Calu3 (cell line): ENCODE data around the gene ITGA2. TPM values are rescaled to one million over a fixed set of nuclear protein-coding genes. Genes with fewer than 3 reads are reported as not detected.

Experiments
- BruUV-seq: library from RNA; stranded (reverse); fragments of 400-500 nt; replicated peaks from 2 replicates; lab custom pipeline; 2021; lab: Mats Ljungman, UMichigan
- CTCF ChIA-PET: fragments of 300-600 bp; sonication (Branson Sonifier 250); formaldehyde crosslinking; loops from one replicate; lab custom pipeline; 2022; ENCODE audit warnings: antibody characterized with exemption; lab: Charles Lee
- DNase-seq: peaks from one replicate; pipeline ENCODE4 v3.0.0; 2022
- H3K27ac Mint-ChIP-seq: one replicate; pipeline ENCODE4 v1.8.0; 2022; ENCODE audit warnings: mixed read lengths; ENCODE audit not compliant: unreplicated experiment
- H3K27me3 Mint-ChIP-seq: one replicate; pipeline ENCODE4 v1.8.0; 2022; ENCODE audit warnings: mixed read lengths; ENCODE audit not compliant: unreplicated experiment
- H3K36me3 Mint-ChIP-seq: one replicate; pipeline ENCODE4 v1.8.0; 2022; ENCODE audit warnings: mild to moderate bottlenecking, moderate library complexity, mixed read lengths; ENCODE audit not compliant: insufficient read depth, unreplicated experiment
- H3K4me1 Mint-ChIP-seq: one replicate; pipeline ENCODE4 v1.8.0; 2022; ENCODE audit warnings: mild to moderate bottlenecking, low read depth, mixed read lengths; ENCODE audit not compliant: unreplicated experiment
- H3K4me3 Mint-ChIP-seq: one replicate; pipeline ENCODE4 v1.8.0; 2022; ENCODE audit warnings: mild to moderate bottlenecking, low read depth, moderate library complexity, mixed read lengths; ENCODE audit not compliant: unreplicated experiment
- H3K9me3 Mint-ChIP-seq: one replicate; pipeline ENCODE4 v1.8.0; 2022; ENCODE audit warnings: low read depth, mixed read lengths; ENCODE audit not compliant: unreplicated experiment
- CTCF ChIP-seq: fragments of 200-600 bp; IDR thresholded peaks from one replicate; pipeline ENCODE4 v1.8.0; 2022; ENCODE audit warnings: antibody characterized with exemption; ENCODE audit not compliant: unreplicated experiment
- intact Hi-C: fragments of 100-400 bp; cut with micrococcal nuclease; formaldehyde crosslinking; loops from one replicate; pipeline ENCODE4 v1.10.0; 2022; ENCODE audit not compliant: unreplicated experiment
- total RNA-seq: library from RNA; stranded (reverse); gene quantifications from 2 replicates; pipeline ENCODE4 v1.2.3, GENCODE V29; 2022

Gene ITGA2
- total RNA-seq, 1 experiment from 2014 or later, result 91.9 TPM

GRCh38 chr5:52983731-52984636 is 5.2 kb upstream of the ITGA2 start:
- Mint-ChIP-seq H3K4me1 (peaks cover 54% of the 10 kb centered on the region), H3K4me3 (no peak overlapping the region), H3K9me3 (peaks cover 3% of the 10 kb centered on the region), H3K27me3 (no peaks in the 10 kb centered on the region), H3K27ac (peak overlapping the region; percentile 97), H3K36me3 (peaks cover 26% of the 10 kb centered on the region)
- no peak for DNase-seq
- no TSS peak for BruUV-seq
- intact Hi-C loops, result no loop called here
- CTCF ChIA-PET, result no interaction called here
- TF ChIP-seq CTCF, result no peak

GRCh38 chr5:52985306-52985705 is 3.8 kb upstream of the ITGA2 start:
- no peak overlapping the region for H3K4me3 Mint-ChIP-seq
- no peaks in the 10 kb centered on the region for H3K27me3 Mint-ChIP-seq
- H3K9me3 Mint-ChIP-seq, result peaks cover 3% of the 10 kb centered on the region
- no TSS peak for BruUV-seq
- H3K4me1 Mint-ChIP-seq, result peaks cover 54% of the 10 kb centered on the region
- peaks cover 39% of the 10 kb centered on the region for H3K36me3 Mint-ChIP-seq
- TF ChIP-seq CTCF, result no peak
- CTCF ChIA-PET, result interaction anchor here (0.7 to 0.8 kb wide), 3 partner anchors 28 to 184 kb away, joined by 3 to 7 read pairs (median 7); no protein-coding TSS in a partner anchor
- peak; percentile 15 for DNase-seq
- H3K27ac Mint-ChIP-seq, result peak overlapping the region; percentile 97
- intact Hi-C loops, result loop anchor here (5.0 kb wide), 1 partner anchor 52 kb away; no protein-coding TSS in a partner anchor

- no TSS peak for BruUV-seq
- no peak for TF ChIP-seq CTCF
- H3K36me3 Mint-ChIP-seq, result peaks cover 60% of the 10 kb centered on the region
- no peaks in the 10 kb centered on the region for H3K27me3 Mint-ChIP-seq
- H3K9me3 Mint-ChIP-seq, result peaks cover 3% of the 10 kb centered on the region
- H3K4me3 Mint-ChIP-seq, result peak overlapping the region; percentile 77
- peak overlapping the region; percentile 97 for H3K27ac Mint-ChIP-seq
- H3K4me1 Mint-ChIP-seq, result peaks cover 64% of the 10 kb centered on the region
- CTCF ChIA-PET, result interaction anchor here (0.6 to 5.1 kb wide), 10 partner anchors 10 to 1489 kb away, joined by 3 to 49 read pairs (median 4); no protein-coding TSS in a partner anchor
- intact Hi-C loops, result loop anchor here (5.0 kb wide), 1 partner anchor 49 kb away; no protein-coding TSS in a partner anchor
- peak; percentile 62 for DNase-seq
Measured at GRCh38 chr5:52987711-52988331, 1.3 kb upstream of the ITGA2 start.

GRCh38 chr5:52988335-52989024 is 672 bp upstream of the ITGA2 start:
- Mint-ChIP-seq H3K4me1 (peaks cover 64% of the 10 kb centered on the region), H3K4me3 (peak overlapping the region; percentile 77), H3K9me3 (peaks cover 3% of the 10 kb centered on the region), H3K27me3 (no peaks in the 10 kb centered on the region), H3K36me3 (peaks cover 66% of the 10 kb centered on the region), H3K27ac (peak overlapping the region; percentile 97)
- BruUV-seq, result TSS peak; percentile 61
- TF ChIP-seq CTCF, result no peak
- no peak for DNase-seq
- intact Hi-C loops, result loop anchor here (5.0 kb wide), 1 partner anchor 49 kb away; no protein-coding TSS in a partner anchor
- CTCF ChIA-PET, result interaction anchor here (0.6 to 5.1 kb wide), 9 partner anchors 9 to 1489 kb away, joined by 3 to 49 read pairs (median 4); no protein-coding TSS in a partner anchor
